Activated CD4-positive, alpha-beta T cell treated with anti-CD3 and anti-CD28 coated beads for 4 hours (primary cell): ENCODE measurements around the gene TSPAN17.
"Not testable (repeated sequence)": the region's sequence is repeated elsewhere in the genome, so short reads cannot be mapped to it uniquely, and the experiment has no call there.

Source experiments
- DNase-seq, 2 donors: peaks; one replicate each; pipeline ENCODE4 v3.0.0-alpha.2; 2020

TSPAN17 gene

GRCh38 chr5:176647030-176647842 is at the start of gene TSPAN17:
Gene TSPAN17, plus strand, starts transcription at chr5:176647484. Its CDS starts 132 bp downstream, at chr5:176647616.
- DNase-seq: peak; percentile 98 to 99

- not testable (repeated sequence) for DNase-seq
Measured at GRCh38 chr5:176599749-176600430, 47.4 kb upstream of the TSPAN17 start.

GRCh38 chr5:176601901-176602482 is 45.3 kb upstream of the TSPAN17 start:
- no peak for DNase-seq

- DNase-seq: no peak
Measured at GRCh38 chr5:176603091-176603490, 44.2 kb upstream of the TSPAN17 start.

GRCh38 chr5:176606032-176606431 is 41.3 kb upstream of the TSPAN17 start:
- DNase-seq: no peak

DNA sequence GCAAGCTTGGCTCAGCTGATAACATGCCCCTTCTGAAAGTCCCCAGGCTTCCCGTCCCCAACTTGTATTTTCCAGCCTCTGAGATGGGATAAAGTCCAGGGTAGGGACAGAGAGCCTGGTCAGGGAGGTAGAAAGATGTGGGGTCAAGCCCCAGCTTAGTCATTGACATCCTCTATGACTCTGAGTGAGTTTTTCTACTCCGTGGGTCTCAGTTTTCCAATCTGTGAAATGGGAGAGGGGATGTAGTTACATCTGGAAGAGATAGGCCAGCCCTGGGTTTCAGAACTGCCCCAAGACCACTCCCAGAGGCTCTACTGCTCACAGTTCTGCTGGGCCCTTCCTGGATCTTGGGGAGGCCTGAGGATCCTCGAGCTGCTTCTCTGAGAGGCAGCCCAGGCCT is 40.4 kb upstream of the TSPAN17 start:
- DNase-seq: no peak

- no peak for DNase-seq
Measured at GRCh38 chr5:176608142-176608705, 39.1 kb upstream of the TSPAN17 start.

DNA sequence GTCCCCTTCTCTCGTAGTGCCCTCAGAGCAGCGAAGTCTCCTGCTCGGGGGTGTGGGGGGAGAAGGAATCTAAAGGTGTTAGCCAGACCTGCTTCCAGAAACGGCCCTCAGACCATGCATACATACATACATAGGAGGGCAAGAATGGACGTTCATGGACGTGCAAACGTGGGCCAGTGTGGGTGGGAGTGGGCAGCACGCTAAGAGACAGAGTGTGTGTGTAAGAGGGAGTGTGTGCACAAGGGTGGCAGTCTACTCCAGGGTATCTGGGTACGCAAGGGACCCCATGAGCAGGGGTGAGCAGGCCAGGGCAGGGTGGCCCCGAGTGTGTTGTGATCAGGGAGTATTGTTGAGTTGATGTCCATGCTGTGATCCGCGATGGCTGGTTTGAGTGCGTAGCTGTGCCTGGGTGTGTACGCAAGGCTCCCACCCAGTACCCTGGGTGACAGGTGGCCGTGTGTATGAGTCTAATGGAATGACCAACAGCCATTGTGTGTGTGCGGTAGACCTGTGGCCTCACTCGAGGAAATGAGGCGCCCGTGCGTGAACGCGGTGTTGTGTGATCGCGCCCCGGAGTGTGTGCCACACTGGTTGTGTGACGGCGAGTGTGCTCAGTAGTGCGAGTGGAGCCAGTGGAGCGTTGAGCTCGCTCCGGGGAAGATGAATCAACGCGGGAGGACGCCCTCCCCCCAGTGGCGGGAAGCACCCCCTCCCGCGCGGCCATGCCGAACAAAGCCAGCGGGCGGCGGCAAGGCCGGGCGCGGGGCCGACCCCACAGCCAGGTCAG is 38.2 kb upstream of the TSPAN17 start:
- peak; percentile 29 to 46 for DNase-seq

DNA sequence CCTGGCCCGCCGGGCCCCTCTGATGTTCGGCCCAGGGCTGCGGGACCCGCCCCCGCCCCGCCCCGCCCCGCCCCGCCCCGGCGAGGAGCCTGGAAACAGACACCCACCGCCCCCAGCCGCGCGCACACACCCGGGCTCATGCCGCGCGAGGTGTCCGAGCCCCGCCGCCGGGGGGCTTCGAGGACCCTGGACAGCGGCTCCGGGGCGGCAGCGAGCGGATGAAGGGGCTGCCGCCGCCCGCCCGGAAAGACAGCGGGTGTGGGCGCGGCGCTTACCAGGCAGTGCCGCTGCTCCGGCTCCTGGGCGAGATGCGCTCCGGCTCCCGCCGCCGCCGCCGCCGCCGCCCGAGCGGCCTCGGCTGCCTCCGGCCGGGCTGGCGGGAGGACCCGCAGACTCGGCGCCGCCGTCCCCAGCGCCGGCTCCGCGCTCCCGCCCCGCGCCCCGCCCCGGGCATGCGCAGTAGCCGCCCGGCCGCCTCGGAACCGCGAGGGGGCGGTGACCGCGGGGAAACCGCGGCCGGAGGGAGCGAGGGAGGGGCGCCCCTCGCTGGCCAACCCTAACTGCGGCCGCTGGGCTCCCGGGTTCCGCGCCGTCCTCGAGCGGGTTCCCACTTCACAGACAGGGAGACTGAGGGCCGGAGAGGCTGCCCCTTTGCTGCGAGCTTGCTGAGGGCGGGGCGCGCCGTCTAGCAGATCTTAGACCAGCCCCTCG is 37.4 kb upstream of the TSPAN17 start, which contains the start of gene GPRIN1:
Gene GPRIN1, minus strand, starts transcription at position 433 of the 711 bp plus-strand sequence. CDS start 10,322 bp downstream, outside the sequence.
- peak; percentile 17 to 48 for DNase-seq

- peak in 1 of 2 donors; percentile 33 for DNase-seq
Measured at GRCh38 chr5:176610435-176610773, 36.9 kb upstream of the TSPAN17 start.

- peak; percentile 24 to 35 for DNase-seq
Measured at GRCh38 chr5:176611435-176611834, 35.8 kb upstream of the TSPAN17 start.

DNA sequence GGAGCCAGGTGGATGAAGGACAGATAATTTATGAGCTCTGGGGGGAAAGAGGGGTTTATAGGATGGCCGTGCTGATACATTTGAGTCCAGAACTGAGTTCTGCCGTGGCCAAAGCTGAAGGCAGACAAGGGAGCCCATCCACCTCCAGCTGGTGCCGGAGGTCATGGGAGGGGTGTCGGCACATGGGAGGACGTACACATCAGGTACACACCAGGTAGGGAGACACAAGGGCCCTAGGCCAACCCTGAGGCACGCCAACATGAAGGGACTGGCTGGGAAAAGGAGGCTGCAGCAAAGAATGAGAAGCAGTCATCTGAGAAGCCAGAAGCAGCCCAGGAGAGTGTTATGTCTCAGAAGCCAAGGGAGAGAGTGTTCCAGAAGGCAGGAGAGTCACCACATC is 35.3 kb upstream of the TSPAN17 start:
- no peak for DNase-seq

GRCh38 chr5:176612855-176613254 is 34.4 kb upstream of the TSPAN17 start:
- DNase-seq: no peak

DNA sequence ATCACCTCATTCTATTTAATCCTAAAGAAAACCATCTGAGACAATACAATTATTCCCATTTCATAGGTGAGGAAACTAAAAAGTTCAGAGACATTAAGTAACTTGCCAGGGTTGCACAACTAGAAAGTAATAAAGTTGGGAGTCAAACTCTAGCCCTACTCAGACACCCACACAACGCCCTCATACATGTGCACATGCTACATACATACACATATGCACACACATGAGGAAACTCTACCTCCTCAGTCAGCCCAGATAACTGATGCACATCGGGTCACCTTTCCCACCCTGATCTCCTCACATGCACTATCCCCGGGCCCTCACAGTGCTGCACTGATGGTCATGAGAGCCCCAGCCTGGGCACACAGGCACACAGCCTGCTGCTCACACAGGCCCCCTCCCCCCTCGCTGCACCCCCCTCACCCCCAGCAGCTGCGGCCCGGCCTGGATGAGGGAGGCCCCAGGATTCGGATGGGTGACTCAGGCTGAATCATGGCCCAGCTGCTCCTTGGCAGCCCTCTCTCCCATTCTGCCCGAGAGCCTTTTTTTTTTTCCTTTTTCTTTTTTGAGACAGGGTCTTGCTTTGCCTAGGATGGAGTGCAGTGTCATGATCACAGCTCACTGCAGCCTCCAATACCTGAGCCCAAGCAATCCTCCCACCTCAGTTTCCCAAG is 32.3 kb upstream of the TSPAN17 start:
- DNase-seq: no peak

DNA sequence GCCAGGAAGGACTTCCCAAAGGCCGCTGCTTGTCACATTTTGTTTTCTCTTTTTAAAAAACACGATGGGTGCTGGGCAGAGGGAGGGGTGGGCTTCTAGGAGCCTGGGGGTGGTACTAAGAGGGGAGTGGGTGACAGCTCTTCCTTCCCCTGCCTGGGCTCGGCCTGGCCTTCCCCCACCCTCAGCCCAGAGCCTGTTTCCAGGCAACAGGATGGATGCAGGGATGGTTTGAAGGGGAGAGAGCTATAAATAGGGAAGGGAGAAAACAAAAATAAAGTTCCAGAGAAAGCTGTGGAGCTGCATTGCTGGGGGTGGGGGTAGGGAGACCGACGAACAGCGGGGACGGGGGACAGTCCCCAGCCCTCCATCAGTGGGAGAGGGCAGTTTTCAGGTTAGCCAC is 30.8 kb upstream of the TSPAN17 start:
- no peak for DNase-seq

- DNase-seq: no peak
Measured at GRCh38 chr5:176618783-176619182, 28.5 kb upstream of the TSPAN17 start.

GRCh38 chr5:176619203-176619568 is 28.1 kb upstream of the TSPAN17 start:
- peak; percentile 68 to 79 for DNase-seq

GRCh38 chr5:176619569-176620332 is 27.5 kb upstream of the TSPAN17 start:
- no peak for DNase-seq

DNA sequence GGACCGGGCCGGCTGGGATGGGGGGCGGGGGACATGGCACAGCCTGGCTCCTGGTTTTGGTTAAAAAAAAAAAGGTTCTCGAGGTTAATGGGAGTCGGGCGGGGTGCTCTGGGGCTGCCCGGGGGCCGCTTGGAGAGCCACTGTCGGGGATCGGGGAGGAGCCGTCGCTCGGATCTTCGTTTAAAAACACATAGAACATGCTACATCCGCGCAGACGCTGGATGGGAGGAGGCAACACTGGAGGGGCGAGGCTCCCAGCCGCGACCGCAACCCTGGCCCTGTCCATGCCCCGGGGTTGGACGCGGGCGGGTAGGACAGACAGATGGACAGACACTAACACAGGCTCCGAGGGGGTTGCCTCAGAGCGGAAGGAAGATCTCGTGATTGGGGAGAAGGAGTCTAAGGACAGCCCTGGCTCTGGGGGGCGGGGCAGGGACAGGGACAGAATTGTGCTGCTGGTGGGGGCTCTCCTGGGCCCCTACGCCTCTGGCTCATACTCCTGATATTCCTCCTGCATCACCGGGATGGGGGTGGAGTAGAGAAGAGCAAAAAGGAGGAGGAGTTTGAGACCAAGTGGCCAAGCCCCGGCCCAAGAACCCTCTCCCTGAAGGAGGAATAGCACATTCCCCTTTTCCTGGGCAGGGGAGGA is 26.8 kb upstream of the TSPAN17 start:
- DNase-seq: no peak

DNA sequence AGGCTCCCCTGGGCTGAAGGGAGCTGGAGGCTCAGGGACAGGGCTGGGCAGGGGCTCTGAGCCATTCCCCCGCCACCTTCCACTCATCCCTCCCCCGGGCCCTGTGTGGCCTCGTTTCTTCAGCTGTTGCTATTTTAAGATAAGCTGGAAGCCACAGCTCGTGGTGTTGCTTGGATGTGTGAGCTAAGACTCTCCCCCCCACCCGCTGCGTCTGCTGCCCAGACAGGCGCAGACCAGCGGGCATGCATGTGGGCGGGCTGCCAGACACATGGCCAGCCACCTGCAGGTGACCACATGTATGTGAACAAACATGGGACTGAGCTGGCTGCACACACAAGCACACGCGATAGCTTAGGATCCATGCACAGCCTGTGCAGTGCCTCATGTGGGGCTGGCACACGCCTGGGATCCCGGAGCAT is 25.6 kb upstream of the TSPAN17 start:
- no peak for DNase-seq
